ENCODE results near the gene SLMAP. TPM values are rescaled to one million over a fixed set of nuclear protein-coding genes. Genes with fewer than 3 reads are reported as not detected.

The SLMAP gene
- total RNA-seq, 1 experiment from 2014 or later: 49.2 TPM

DNA sequence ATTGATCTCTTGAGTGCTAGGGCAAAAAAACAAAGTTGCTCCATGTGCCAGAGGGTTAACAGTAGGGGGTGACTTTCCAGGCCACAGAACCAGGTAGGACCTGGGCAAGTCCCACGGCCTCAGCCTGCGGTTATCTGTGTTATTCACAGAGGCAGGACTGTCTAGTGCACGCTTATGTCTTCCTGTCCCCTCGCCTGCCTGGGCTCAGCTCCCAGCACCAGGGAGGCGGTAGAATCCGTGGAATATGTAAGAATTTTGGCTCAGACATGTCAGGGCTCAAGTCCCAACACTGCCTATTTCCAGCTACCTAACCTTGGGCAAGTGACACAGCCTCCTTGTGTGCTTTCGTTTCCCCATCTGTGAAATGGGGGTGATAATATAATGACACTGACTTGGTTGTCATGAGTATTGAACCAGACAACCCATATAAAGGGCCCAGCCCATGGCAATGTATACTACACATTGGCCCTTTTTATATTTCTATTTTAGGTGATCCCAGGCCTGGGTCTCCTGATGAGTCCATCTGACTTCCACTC is 207.8 kb downstream of the SLMAP start:
- in situ Hi-C loops (cut with HindIII; ENCODE audit: low pct_unique_long_range_greater_than_20kb, low sequenced_read_pairs) (no loop called here), intact Hi-C loops (cut with micrococcal nuclease; ENCODE audit: unreplicated experiment) (no loop called here)
- ATAC-seq: peak; percentile 33; the same call in 1 of the 2 replicates
- no TSS peak for BruUV-seq (replicated peaks)
- TF ChIP-seq POLR2AphosphoS5 (IDR thresholded peaks at IDR 0.05; ENCODE audit: low read depth, low read length) (no peak), SIN3A (IDR thresholded peaks at IDR 0.05; ENCODE audit: borderline replicate concordance, insufficient read depth, low read depth, low read length) (no peak), TCF7L2 (IDR thresholded peaks at IDR 0.05; ENCODE audit: low read depth, low read length) (no peak)
- TF ChIP-seq, protein P1, sequence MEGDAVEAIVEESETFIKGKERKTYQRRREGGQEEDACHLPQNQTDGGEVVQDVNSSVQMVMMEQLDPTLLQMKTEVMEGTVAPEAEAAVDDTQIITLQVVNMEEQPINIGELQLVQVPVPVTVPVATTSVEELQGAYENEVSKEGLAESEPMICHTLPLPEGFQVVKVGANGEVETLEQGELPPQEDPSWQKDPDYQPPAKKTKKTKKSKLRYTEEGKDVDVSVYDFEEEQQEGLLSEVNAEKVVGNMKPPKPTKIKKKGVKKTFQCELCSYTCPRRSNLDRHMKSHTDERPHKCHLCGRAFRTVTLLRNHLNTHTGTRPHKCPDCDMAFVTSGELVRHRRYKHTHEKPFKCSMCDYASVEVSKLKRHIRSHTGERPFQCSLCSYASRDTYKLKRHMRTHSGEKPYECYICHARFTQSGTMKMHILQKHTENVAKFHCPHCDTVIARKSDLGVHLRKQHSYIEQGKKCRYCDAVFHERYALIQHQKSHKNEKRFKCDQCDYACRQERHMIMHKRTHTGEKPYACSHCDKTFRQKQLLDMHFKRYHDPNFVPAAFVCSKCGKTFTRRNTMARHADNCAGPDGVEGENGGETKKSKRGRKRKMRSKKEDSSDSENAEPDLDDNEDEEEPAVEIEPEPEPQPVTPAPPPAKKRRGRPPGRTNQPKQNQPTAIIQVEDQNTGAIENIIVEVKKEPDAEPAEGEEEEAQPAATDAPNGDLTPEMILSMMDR (IDR thresholded peaks at IDR 0.05): no peak
- TF ChIP-seq, protein P2, sequence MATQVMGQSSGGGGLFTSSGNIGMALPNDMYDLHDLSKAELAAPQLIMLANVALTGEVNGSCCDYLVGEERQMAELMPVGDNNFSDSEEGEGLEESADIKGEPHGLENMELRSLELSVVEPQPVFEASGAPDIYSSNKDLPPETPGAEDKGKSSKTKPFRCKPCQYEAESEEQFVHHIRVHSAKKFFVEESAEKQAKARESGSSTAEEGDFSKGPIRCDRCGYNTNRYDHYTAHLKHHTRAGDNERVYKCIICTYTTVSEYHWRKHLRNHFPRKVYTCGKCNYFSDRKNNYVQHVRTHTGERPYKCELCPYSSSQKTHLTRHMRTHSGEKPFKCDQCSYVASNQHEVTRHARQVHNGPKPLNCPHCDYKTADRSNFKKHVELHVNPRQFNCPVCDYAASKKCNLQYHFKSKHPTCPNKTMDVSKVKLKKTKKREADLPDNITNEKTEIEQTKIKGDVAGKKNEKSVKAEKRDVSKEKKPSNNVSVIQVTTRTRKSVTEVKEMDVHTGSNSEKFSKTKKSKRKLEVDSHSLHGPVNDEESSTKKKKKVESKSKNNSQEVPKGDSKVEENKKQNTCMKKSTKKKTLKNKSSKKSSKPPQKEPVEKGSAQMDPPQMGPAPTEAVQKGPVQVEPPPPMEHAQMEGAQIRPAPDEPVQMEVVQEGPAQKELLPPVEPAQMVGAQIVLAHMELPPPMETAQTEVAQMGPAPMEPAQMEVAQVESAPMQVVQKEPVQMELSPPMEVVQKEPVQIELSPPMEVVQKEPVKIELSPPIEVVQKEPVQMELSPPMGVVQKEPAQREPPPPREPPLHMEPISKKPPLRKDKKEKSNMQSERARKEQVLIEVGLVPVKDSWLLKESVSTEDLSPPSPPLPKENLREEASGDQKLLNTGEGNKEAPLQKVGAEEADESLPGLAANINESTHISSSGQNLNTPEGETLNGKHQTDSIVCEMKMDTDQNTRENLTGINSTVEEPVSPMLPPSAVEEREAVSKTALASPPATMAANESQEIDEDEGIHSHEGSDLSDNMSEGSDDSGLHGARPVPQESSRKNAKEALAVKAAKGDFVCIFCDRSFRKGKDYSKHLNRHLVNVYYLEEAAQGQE (IDR thresholded peaks at IDR 0.05; ENCODE audit: insufficient read depth in 1 of 2, low read depth in 2 of 2, low read length in 1 of 2): no peak
- H3K9me3 ChIP-seq (ENCODE audit: control insufficient read depth, insufficient read depth, low read depth, low read length): no peaks in the 10 kb centered on the region
- H3K27me3 ChIP-seq (ENCODE audit: control insufficient read depth, insufficient read depth, low read length): no peaks in the 10 kb centered on the region
- POLR2A ChIA-PET: no interaction called here
- CTCF ChIA-PET: no interaction called here
- no peak overlapping the region for H3K27ac ChIP-seq (ENCODE audit: low read length)
- no peaks in the 10 kb centered on the region for H3K36me3 ChIP-seq (ENCODE audit: control insufficient read depth, insufficient read depth, low read length)
- no peak overlapping the region for H3K4me3 ChIP-seq (ENCODE audit: low read depth in 2 of 2, low read length in 2 of 2)
- no peaks in the 10 kb centered on the region for H3K4me1 ChIP-seq (ENCODE audit: control insufficient read depth, insufficient read depth, low read length)
- no peak for DNase-seq (ENCODE audit: low read depth, low spot score)

DNA sequence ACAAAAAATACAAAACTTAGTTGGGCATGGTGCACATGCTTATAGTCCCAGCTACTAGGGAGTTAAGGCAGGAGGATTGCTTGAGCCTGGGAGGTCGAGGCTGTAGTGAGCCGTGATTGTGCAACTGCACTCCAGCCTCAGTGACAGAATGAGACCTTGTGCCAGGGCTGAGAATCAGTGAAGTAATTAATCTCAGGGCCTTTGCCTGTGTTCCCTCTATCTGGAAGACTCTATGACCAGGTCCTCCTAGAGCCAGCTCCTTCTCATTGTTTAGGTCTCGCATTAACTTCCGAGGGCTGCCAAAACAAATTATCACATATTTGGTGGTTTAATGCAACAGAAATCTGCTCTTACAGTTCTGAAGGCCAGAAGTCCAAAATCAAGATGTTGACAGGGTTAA is 210.7 kb downstream of the SLMAP start:
- no peak for DNase-seq (ENCODE audit: low read depth, low spot score)
- intact Hi-C loops (cut with micrococcal nuclease; ENCODE audit: unreplicated experiment): no loop called here
- TF ChIP-seq, protein P2 (IDR thresholded peaks at IDR 0.05; ENCODE audit: insufficient read depth in 1 of 2, low read depth in 2 of 2, low read length in 1 of 2): no peak
- TF ChIP-seq, protein P1 (IDR thresholded peaks at IDR 0.05): no peak
- TF ChIP-seq POLR2AphosphoS5 (IDR thresholded peaks at IDR 0.05; ENCODE audit: low read depth, low read length): no peak
- no peak for TF ChIP-seq SIN3A (IDR thresholded peaks at IDR 0.05; ENCODE audit: borderline replicate concordance, insufficient read depth, low read depth, low read length)
- TF ChIP-seq TCF7L2 (IDR thresholded peaks at IDR 0.05; ENCODE audit: low read depth, low read length): no peak
- POLR2A ChIA-PET: no interaction called here
- in situ Hi-C loops (cut with HindIII; ENCODE audit: low pct_unique_long_range_greater_than_20kb, low sequenced_read_pairs): no loop called here
- Histone ChIP-seq H3K4me3 (ENCODE audit: low read depth in 2 of 2, low read length in 2 of 2) (no peak overlapping the region), H3K36me3 (ENCODE audit: control insufficient read depth, insufficient read depth, low read length) (no peaks in the 10 kb centered on the region), H3K27me3 (ENCODE audit: control insufficient read depth, insufficient read depth, low read length) (no peaks in the 10 kb centered on the region), H3K27ac (ENCODE audit: low read length) (no peak overlapping the region), H3K9me3 (ENCODE audit: control insufficient read depth, insufficient read depth, low read depth, low read length) (no peaks in the 10 kb centered on the region), H3K4me1 (ENCODE audit: control insufficient read depth, insufficient read depth, low read length) (peaks cover 21% of the 10 kb centered on the region)
- CTCF ChIA-PET: interaction anchor here (0.6 kb wide), 1 partner anchor 94 kb away, joined by 4 read pairs; no protein-coding TSS in a partner anchor
- no TSS peak for BruUV-seq (replicated peaks)
- no peak for ATAC-seq
